ENCODE data around the gene PSME2. TPM values are rescaled to one million over a fixed set of nuclear protein-coding genes. Genes with fewer than 3 reads are reported as not detected.
"Not testable (repeated sequence)": the region's sequence is repeated elsewhere in the genome, so short reads cannot be mapped to it uniquely, and the experiment has no call there.

Gene PSME2
- total RNA-seq, 1 donor from 2014 or later, result 113 TPM

GRCh38 chr14:24115422-24116127 lies 30.8 kb downstream of the PSME2 start:
- DNase-seq (ENCODE audit: low spot score), result no peak

- DNase-seq (ENCODE audit: low spot score), result peak; percentile 99
Observed at GRCh38 chr14:24114532-24115421, 31.6 kb downstream of the PSME2 start, which contains the start of the genes DCAF11 and NRL. TSS of gene DCAF11 (plus strand) at chr14:24114777. CDS start at chr14:24115595, 818 bp downstream. TSS of gene NRL (minus strand) at chr14:24114949. CDS start at chr14:24082848, 32,101 bp downstream.

- peak; percentile 95 for DNase-seq (ENCODE audit: low spot score)
Observed at GRCh38 chr14:24113801-24114531, 32.4 kb downstream of the PSME2 start.

GRCh38 chr14:24113379-24113800 lies 33.0 kb downstream of the PSME2 start:
- DNase-seq (ENCODE audit: low spot score), result no peak

GRCh38 chr14:24110523-24110922 lies 35.9 kb downstream of the PSME2 start:
- no peak for DNase-seq (ENCODE audit: low spot score)

- no peak for DNase-seq (ENCODE audit: low spot score)
Observed at GRCh38 chr14:24110060-24110459, 36.4 kb downstream of the PSME2 start.

GRCh38 chr14:24108336-24108874 lies 38.0 kb downstream of the PSME2 start:
- DNase-seq (ENCODE audit: low spot score), result no peak

- DNase-seq (ENCODE audit: low spot score), result no peak
Observed at GRCh38 chr14:24106672-24107271, 39.6 kb downstream of the PSME2 start.

- DNase-seq (ENCODE audit: low spot score), result not testable (repeated sequence)
Observed at GRCh38 chr14:24105609-24106239, 40.7 kb downstream of the PSME2 start.

- no peak for DNase-seq (ENCODE audit: low spot score)
Observed at GRCh38 chr14:24103451-24103850, 43.0 kb downstream of the PSME2 start.

- no peak for DNase-seq (ENCODE audit: low spot score)
Observed at GRCh38 chr14:24102357-24103048, 43.9 kb downstream of the PSME2 start.

- DNase-seq (ENCODE audit: low spot score), result no peak
Observed at GRCh38 chr14:24100982-24101494, 45.4 kb downstream of the PSME2 start.

GRCh38 chr14:24100197-24100981 lies 46.0 kb downstream of the PSME2 start:
- no peak for DNase-seq (ENCODE audit: low spot score)

- DNase-seq (ENCODE audit: low spot score), result no peak
Observed at GRCh38 chr14:24098927-24099813, 47.2 kb downstream of the PSME2 start.

- DNase-seq (ENCODE audit: low spot score), result no peak
Observed at GRCh38 chr14:24098229-24098926, 48.0 kb downstream of the PSME2 start.

GRCh38 chr14:24096545-24097181 lies 49.7 kb downstream of the PSME2 start:
- DNase-seq (ENCODE audit: low spot score), result no peak
